ENCODE measurements around the gene PCK2. TPM values are rescaled to one million over a fixed set of nuclear protein-coding genes. Genes with fewer than 3 reads are reported as not detected.

The PCK2 gene
- polyA plus RNA-seq, 2 of the 4 experiments (the other 2 are of a cell fraction) = 16.9 to 60.2 TPM

GRCh38 chr14:24058260-24058950, 35.7 kb upstream of the PCK2 start (continued):
- TF ChIP-seq EP300 (IDR thresholded peaks at IDR 0.05) (no peak), FOXS1 (CRISPR knock-in tag; IDR thresholded peaks at IDR 0.05) (no peak), CHD2 (IDR thresholded peaks at IDR 0.05; ENCODE audit: low read length, partially characterized antibody) (no peak), HOXA7 (CRISPR knock-in tag; IDR thresholded peaks at IDR 0.05) (no peak), JUN (IDR thresholded peaks at IDR 0.05) (no peak), PBX3 (IDR thresholded peaks at IDR 0.05) (no peak), CHD4 (IDR thresholded peaks at IDR 0.05; ENCODE audit: borderline replicate concordance) (no peak), ZFP36 (IDR thresholded peaks at IDR 0.05; ENCODE audit: borderline replicate concordance, partially characterized antibody) (no peak), KDM1A (IDR thresholded peaks at IDR 0.05; ENCODE audit: low read depth) (no peak), HOXB13 (CRISPR knock-in tag; IDR thresholded peaks at IDR 0.05; ENCODE audit: low read depth) (no peak)

GRCh38 chr14:24058951-24059475, 35.1 kb upstream of the PCK2 start:
- H3K4me2 ChIP-seq = no peak overlapping the region
- H3K4me3 ChIP-seq = no peak overlapping the region
- peak in 1 of 2 experiments; percentile 34; a peak in 3 of 6 replicates for ATAC-seq
- no peaks in the 10 kb centered on the region for H3K4me1 ChIP-seq
- no peak overlapping the region for H3K27ac ChIP-seq
- POLR2A ChIA-PET = interaction anchor here (1.2 to 2.0 kb wide), 5 partner anchors 22 to 56 kb away, joined by 4 to 14 read pairs (median 11); partner anchors contain the start of genes DCAF11, NRL and PCK2
- DNase-seq (ENCODE audit: low read depth in 1 of 2, low spot score in 1 of 2) = no peak
- no peak for FAIRE-seq
- CTCF ChIA-PET = interaction anchor here (1.0 to 15.8 kb wide), 16 partner anchors 12 to 129 kb away, joined by 3 to 405 read pairs (median 8); partner anchors contain the start of genes CPNE6, IPO4, IRF9 and PCK2
- H3K9me3 ChIP-seq = no peaks in the 10 kb centered on the region
- WGBS (ENCODE audit: missing lambda C conversion rate) = 89% methylated on average over 2 of the region's 10 CpGs
- no peak for TF ChIP-seq EHF (CRISPR knock-in tag; IDR thresholded peaks at IDR 0.05)
- no peak for TF ChIP-seq SREBF2 (IDR thresholded peaks at IDR 0.05)
- TF ChIP-seq NR3C1 (IDR thresholded peaks at IDR 0.05) = no peak
- no peak for TF ChIP-seq ZC3H11A (IDR thresholded peaks at IDR 0.05)
- no peak for TF ChIP-seq CBX2 (IDR thresholded peaks at IDR 0.05; ENCODE audit: borderline replicate concordance, low read depth)
- no peak for TF ChIP-seq KDM5A (IDR thresholded peaks at IDR 0.05)
- TF ChIP-seq ZFP36 (IDR thresholded peaks at IDR 0.05; ENCODE audit: borderline replicate concordance, partially characterized antibody) = no peak
- TF ChIP-seq EP300 (IDR thresholded peaks at IDR 0.05) = no peak
- TF ChIP-seq FOSL2 (IDR thresholded peaks at IDR 0.05) = no peak
- TF ChIP-seq FOSL2 (CRISPR knock-in tag; IDR thresholded peaks at IDR 0.05) = no peak
- TF ChIP-seq USF2 (IDR thresholded peaks at IDR 0.05) = no peak
- TF ChIP-seq FOSB (CRISPR knock-in tag; IDR thresholded peaks at IDR 0.05) = no peak
- no peak for TF ChIP-seq ESRRA (IDR thresholded peaks at IDR 0.05; ENCODE audit: borderline replicate concordance, low read length)
- TF ChIP-seq HOXA7 (CRISPR knock-in tag; IDR thresholded peaks at IDR 0.05) = no peak

- ChIA-PET POLR2A (no interaction called here), CTCF (interaction anchor here (7.0 to 15.8 kb wide), 4 partner anchors 12 to 46 kb away, joined by 101 to 405 read pairs (median 175); partner anchors contain the start of genes CPNE6 and PCK2)
- 76% methylated on average over 13 of the region's 16 CpGs for WGBS (ENCODE audit: missing lambda C conversion rate)
- Histone ChIP-seq H3K9me3 (no peaks in the 10 kb centered on the region), H3K4me1 (no peaks in the 10 kb centered on the region), H3K4me3 (no peak overlapping the region), H3K4me2 (no peak overlapping the region), H3K27ac (no peak overlapping the region)
- FAIRE-seq (no peak), ATAC-seq (no peak), DNase-seq (ENCODE audit: low read depth in 1 of 2, low spot score in 1 of 2) (no peak)
- TF ChIP-seq ZC3H11A (IDR thresholded peaks at IDR 0.05) (no peak), HOXA7 (CRISPR knock-in tag; IDR thresholded peaks at IDR 0.05) (no peak), RNF2 (IDR thresholded peaks at IDR 0.05; ENCODE audit: borderline replicate concordance, low read depth) (no peak), ZSCAN20 (CRISPR knock-in tag; IDR thresholded peaks at IDR 0.05) (no peak), MYC (IDR thresholded peaks at IDR 0.05; ENCODE audit: borderline replicate concordance, low read length) (no peak), RFX5 (IDR thresholded peaks at IDR 0.05) (no peak), JUNB (IDR thresholded peaks at IDR 0.05) (no peak)
Observed at GRCh38 chr14:24059841-24060388, 34.2 kb upstream of the PCK2 start.

Data from A549 (cell line).